HCT116 (cell line): ENCODE results near the gene CA12. TPM values are rescaled to one million over a fixed set of nuclear protein-coding genes. Genes with fewer than 3 reads are reported as not detected.

Experiments
- ATAC-seq: fragments of 200-7000 bp; cut with Tn5 transposase; 2 replicates; pipeline ENCODE4 v1.9.1; 2020; ENCODE audit warnings: mild to moderate bottlenecking, moderate library complexity
- BruUV-seq: library from RNA; stranded (reverse); fragments of 400-500 nt; replicated peaks from 2 replicates; lab custom pipeline; 2021; lab: Mats Ljungman, UMichigan
- CTCF ChIA-PET: fragments of 300-600 bp; sonication (Branson Sonifier 250); formaldehyde crosslinking; loops from one replicate; lab custom pipeline; 2021; ENCODE audit warnings: antibody characterized with exemption; lab: Charles Lee
- POLR2A ChIA-PET: fragments of 300-600, 350-600 bp; sonication (Branson Sonifier 250); formaldehyde crosslinking; loops from one replicate; lab custom pipeline; 2021; ENCODE audit warnings: antibody characterized with exemption; lab: Charles Lee
- RAD21 ChIA-PET, 2 experiments: fragments of 300-600 bp; sonication (Branson Sonifier 250); formaldehyde crosslinking; loops; one replicate each; lab custom pipeline; 2023; ENCODE audit warnings: low total read pairs in 2 of 2; ENCODE audit not compliant: uncharacterized antibody in 2 of 2, unreplicated experiment in 2 of 2, low non-redundant PET in 1 of 2; lab: Charles Lee
- DNase-seq: peaks from one replicate; pipeline ENCODE4 v3.0.0-alpha.2; 2010; ENCODE audit warnings: low read depth, low spot score
- H2AFZ ChIP-seq: fragments of 200-600 bp; shearing (Covaris generic), sonication (generic); 2 replicates; pipeline ENCODE4 v1.6.1; 2017; ENCODE audit warnings: low read depth, mixed run types, mixed read lengths, antibody characterized with exemption, low read length; ENCODE audit not compliant: poor library complexity, severe bottlenecking
- H3K27ac ChIP-seq: 2 replicates; pipeline ENCODE4 v1.5.1; 2012; ENCODE audit warnings: low read depth, low read length
- H3K27me3 ChIP-seq: fragments of 200-600 bp; sonication (generic); 2 replicates; pipeline ENCODE4 v1.6.1; 2016; ENCODE audit warnings: mixed run types, low read length, mixed read lengths; ENCODE audit not compliant: insufficient read depth
- H3K36me3 ChIP-seq, 2 experiments: fragments of 200-500 bp in 1 of 2; fragments of 200-600 bp in 1 of 2; sonication (Bioruptor generic) in 1 of 2; sonication (generic) in 1 of 2; 2 replicates each; pipeline versions ENCODE4 v1.5.1 to v1.6.1; 2014 to 2016; ENCODE audit warnings: low read length in 2 of 2, inconsistent platforms in 1 of 2, mixed read lengths in 1 of 2, mixed run types in 1 of 2; ENCODE audit not compliant: insufficient read depth in 2 of 2, control insufficient read depth in 1 of 2
- H3K4me1 ChIP-seq, 2 experiments: fragments of 200-600 bp in 1 of 2; sonication (generic) in 1 of 2; 2 replicates each; pipeline versions ENCODE4 v1.5.1 to v1.6.1; 2012 to 2017; ENCODE audit warnings: low read length in 2 of 2, inconsistent platforms in 1 of 2, mild to moderate bottlenecking in 1 of 2, mixed read lengths in 1 of 2, mixed run types in 1 of 2, moderate library complexity in 1 of 2; ENCODE audit not compliant: insufficient read depth in 2 of 2, control insufficient read depth in 1 of 2
- H3K4me2 ChIP-seq: fragments of 200-600 bp; sonication (generic); 2 replicates; pipeline ENCODE4 v1.6.1; 2017; ENCODE audit warnings: mixed run types, low read length, mixed read lengths
- H3K4me3 ChIP-seq, 2 experiments: fragments of 200-600 bp in 1 of 2; sonication (generic) in 1 of 2; replicated peaks in 1 of 2; 2 replicates each; pipeline ENCODE4 v1.5.1; 2011 to 2016; ENCODE audit warnings: low read length in 2 of 2, control low read depth in 1 of 2, low read depth in 1 of 2, mild to moderate bottlenecking in 1 of 2, mixed read lengths in 1 of 2, mixed run types in 1 of 2
- H3K79me2 ChIP-seq: fragments of 200-600 bp; sonication (generic); 2 replicates; pipeline ENCODE4 v1.6.1; 2017; ENCODE audit warnings: mild to moderate bottlenecking, mixed run types, low read length, moderate library complexity, mixed read lengths; ENCODE audit not compliant: insufficient read depth
- H3K9ac ChIP-seq: fragments of 200-600 bp; sonication (generic); 2 replicates; pipeline ENCODE4 v1.6.1; 2016; ENCODE audit warnings: low read length, mixed read lengths
- H3K9me2 ChIP-seq: fragments of 200-600 bp; sonication (generic), shearing (Covaris generic); 2 replicates; pipeline ENCODE4 v1.6.1; 2017; ENCODE audit warnings: mixed run types, mild to moderate bottlenecking, moderate library complexity; ENCODE audit not compliant: insufficient read depth
- H3K9me3 ChIP-seq, 2 experiments: fragments of 200-500 bp in 1 of 2; fragments of 200-600 bp in 1 of 2; sonication (Bioruptor generic) in 1 of 2; sonication (generic) in 1 of 2; 2 replicates each; pipeline ENCODE4 v1.6.1; 2014 to 2017; ENCODE audit warnings: low read length in 2 of 2, mixed read lengths in 2 of 2, inconsistent platforms in 1 of 2, low read depth in 1 of 2, mild to moderate bottlenecking in 1 of 2, mixed run types in 1 of 2, moderate library complexity in 1 of 2; ENCODE audit not compliant: control insufficient read depth in 1 of 2, insufficient read depth in 1 of 2
- H4K20me1 ChIP-seq: fragments of 200-600 bp; sonication (generic), shearing (Covaris generic); 2 replicates; pipeline ENCODE4 v1.6.1; 2017; ENCODE audit warnings: mixed run types, mild to moderate bottlenecking, moderate library complexity; ENCODE audit not compliant: insufficient read depth
- CEBPB ChIP-seq: IDR thresholded peaks from 2 replicates; pipeline ENCODE4 v1.6.1; 2012; ENCODE audit warnings: low read depth
- ELF1 ChIP-seq: IDR thresholded peaks from 2 replicates; pipeline ENCODE4 v1.6.1; 2012; ENCODE audit warnings: low read depth, borderline replicate concordance
- JUND ChIP-seq: IDR thresholded peaks from 2 replicates; pipeline ENCODE4 v1.6.1; 2012
- ZBTB33 ChIP-seq: IDR thresholded peaks from 2 replicates; pipeline ENCODE4 v1.6.1; 2011; ENCODE audit warnings: mild to moderate bottlenecking, low read length, moderate library complexity; ENCODE audit not compliant: insufficient replicate concordance; ENCODE audit errors: extremely low read depth
- ZNF274 ChIP-seq: fragments of 200-500 bp; sonication (Bioruptor generic); IDR thresholded peaks from 2 replicates; pipeline ENCODE4 v1.6.1; 2014; ENCODE audit warnings: mild to moderate bottlenecking, low read depth, low read length, inconsistent platforms
- intact Hi-C: fragments of 100-400 bp; cut with micrococcal nuclease; formaldehyde crosslinking; loops from 2 replicates; pipeline ENCODE4 v1.10.0; 2022
- total RNA-seq: library from RNA; stranded (reverse); gene quantifications from one replicate; pipeline ENCODE4 v1.2.1, GENCODE V29; 2021; ENCODE audit not compliant: unreplicated experiment

The CA12 gene
- total RNA-seq, 1 experiment from 2014 or later: 1.8 TPM

- no peaks in the 10 kb centered on the region for H3K27me3 ChIP-seq
- no peak for TF ChIP-seq ZNF274
- no peak for TF ChIP-seq ELF1
- TF ChIP-seq CEBPB: no peak
- peak; percentile 10; the same call in 1 of the 2 replicates for TF ChIP-seq JUND
- TF ChIP-seq ZBTB33: no peak
- H2AFZ ChIP-seq: no peak overlapping the region
- H4K20me1 ChIP-seq: no peaks in the 10 kb centered on the region
- intact Hi-C loops: no loop called here
- H3K9me2 ChIP-seq: no peaks in the 10 kb centered on the region
- ATAC-seq: peak; percentile 33; the same call in 1 of the 2 replicates
- peak overlapping the region; percentile 24; the same call in 1 of the 2 replicates for H3K4me2 ChIP-seq
- no peak for DNase-seq
- no peak overlapping the region for H3K9ac ChIP-seq
- H3K4me1 ChIP-seq: peaks cover 21 to 39% of the 10 kb centered on the region in 2 experiments
- CTCF ChIA-PET: no interaction called here
- H3K27ac ChIP-seq: no peak overlapping the region
- H3K79me2 ChIP-seq: no peaks in the 10 kb centered on the region
- H3K4me3 ChIP-seq: no peak overlapping the region
- BruUV-seq: no TSS peak
- RAD21 ChIA-PET: no interaction called here
- POLR2A ChIA-PET: no interaction called here
- H3K9me3 ChIP-seq: no peaks in the 10 kb centered on the region
- H3K36me3 ChIP-seq: no peaks in the 10 kb centered on the region
These were observed 6.7 kb downstream of the CA12 start for GRCh38 chr15:63374686-63375520.
